H1 (cell line): Measurements from ENCODE around the gene HNRNPAB. TPM values are rescaled to one million over a fixed set of nuclear protein-coding genes. Genes with fewer than 3 reads are reported as not detected.

Experiments
- ATF2 ChIP-seq: IDR thresholded peaks from 2 replicates; pipeline ENCODE4 v1.6.1; 2012; ENCODE audit warnings: low read length, inconsistent platforms
- CTCF ChIP-seq, 3 experiments: IDR thresholded peaks; 1 replicate in 2 of 3; 2 replicates in 1 of 3; pipeline versions ENCODE4 v1.5.1 to v1.6.1; 2011; ENCODE audit warnings: low read length in 3 of 3, mild to moderate bottlenecking in 3 of 3, inconsistent platforms in 2 of 3, low read depth in 1 of 3, moderate library complexity in 1 of 3; ENCODE audit not compliant: insufficient read depth in 1 of 3; ENCODE audit errors: control extremely low read depth in 1 of 3
- GTF2F1 ChIP-seq: IDR thresholded peaks from 2 replicates; pipeline ENCODE4 v1.6.1; 2012; ENCODE audit warnings: low read depth, low read length, improper control_type of control experiment, borderline replicate concordance
- POU5F1 ChIP-seq: IDR thresholded peaks from 2 replicates; pipeline ENCODE4 v1.6.1; 2011; ENCODE audit warnings: low read depth, mild to moderate bottlenecking, low read length, moderate library complexity
- SAP30 ChIP-seq: fragments of 300-600 bp; sonication (generic); IDR thresholded peaks from 2 replicates; pipeline ENCODE4 v1.7.1; 2012; ENCODE audit warnings: low read length, moderate library complexity, mild to moderate bottlenecking, inconsistent platforms; ENCODE audit not compliant: insufficient read depth, insufficient replicate concordance
- SIRT6 ChIP-seq: IDR thresholded peaks from one replicate; pipeline ENCODE4 v1.7.1; 2012; ENCODE audit warnings: low read length, inconsistent platforms
- SP4 ChIP-seq: IDR thresholded peaks from 2 replicates; pipeline ENCODE4 v1.6.1; 2012; ENCODE audit warnings: low read length, inconsistent platforms
- polyA plus RNA-seq, 7 experiments: library from polyadenylated mRNA; depleted of rRNA in 3 of 7; stranded (reverse) in 5 of 7; unstranded in 2 of 7; fragments of >200 nt in 5 of 7; fragments of 200-250 nt in 2 of 7; gene quantifications; 1 replicate in 5 of 7; 2 replicates in 1 of 7; 4 replicates in 1 of 7; pipeline versions ENCODE4 v1.2.1 to v1.2.3, GENCODE V29; 2011 to 2013; ENCODE audit warnings: missing spikeins in 2 of 7, mixed read lengths in 2 of 7
- total RNA-seq: library from RNA; stranded (reverse); fragmentation: NEBNext Ultra II Directional; extraction: Animal tissue kit (Norgen Biotek cat#: 25700); gene quantifications from 2 replicates; pipeline ENCODE4 v1.2.1, GENCODE V29; 2021

The HNRNPAB gene
- total and polyA plus RNA-seq, 2 of the 8 experiments (the other 6 are each of a cell fraction or from before 2014, with no cell fraction given) = 373 to 563 TPM

GRCh38 chr5:178241688-178242231 is 37.4 kb downstream of the HNRNPAB start (continued):
- TF ChIP-seq SAP30 (no peak), SP4 (no peak), SIRT6 (no peak), POU5F1 (no peak), GTF2F1 (no peak), ATF2 (no peak), CTCF (IDR thresholded peaks at IDR 0.05; ENCODE audit: control extremely low read depth in 1 of 3, insufficient read depth in 1 of 3, low read depth in 1 of 3, low read length in 3 of 3) (no peak)
- TF ChIP-seq, all 59 proteins: peak for 0
